Left lung (tissue), 10 donors: ENCODE measurements around the gene ZBTB47. TPM values are rescaled to one million over a fixed set of nuclear protein-coding genes. Genes with fewer than 3 reads are reported as not detected.

Experiments
- ATAC-seq: fragments of 200-7000 bp; cut with Tn5 transposase; one replicate; pipeline ENCODE4 v1.9.1; 2020; ENCODE audit warnings: moderate library complexity
- DNase-seq, 4 donors: peaks; one replicate each; pipeline ENCODE4 v3.0.0-alpha.2; 2013 to 2020
- H3K27ac ChIP-seq, 2 donors: fragments of 200-600 bp; sonication (generic) in 1 of 2; one replicate each; pipeline versions ENCODE4 v1.5.0 to v1.8.0; 2020 to 2021
- H3K27me3 ChIP-seq, 2 donors: fragments of 200-600 bp; sonication (generic) in 1 of 2; one replicate each; pipeline versions ENCODE4 v1.5.0 to v1.8.0; 2020 to 2021
- H3K36me3 ChIP-seq, 2 donors: fragments of 200-600 bp; sonication (generic) in 1 of 2; one replicate each; pipeline versions ENCODE4 v1.5.0 to v1.8.0; 2020 to 2021
- H3K4me1 ChIP-seq, 2 donors: fragments of 200-600 bp; one replicate each; pipeline ENCODE4 v1.8.0; 2021
- H3K4me3 ChIP-seq, 2 donors: fragments of 200-600 bp; sonication (generic) in 1 of 2; one replicate each; pipeline versions ENCODE4 v1.5.0 to v1.8.0; 2020 to 2021; ENCODE audit warnings: mild to moderate bottlenecking in 1 of 2
- H3K9me3 ChIP-seq, 2 donors: fragments of 200-600 bp; sonication (generic) in 1 of 2; one replicate each; pipeline versions ENCODE4 v1.5.0 to v1.8.0; 2020 to 2021
- intact Hi-C, 2 donors: fragments of 100-400 bp; cut with DNase I; formaldehyde crosslinking; loops; one replicate each; pipeline versions ENCODE4 v1.11.2 to v1.14.2; 2022
- polyA plus RNA-seq, 6 donors: library from polyadenylated mRNA; unstranded; fragments of 120-200 nt; gene quantifications; one replicate each; pipeline ENCODE4 v1.2.1, GENCODE V29; 2013; ENCODE audit not compliant: insufficient read length in 6 of 6
- total RNA-seq, 2 donors: library from RNA; stranded (reverse); fragmentation: NEBNext Ultra II Directional; extraction: Animal tissue kit (Norgen Biotek cat#: 25700); gene quantifications; one replicate each; pipeline ENCODE4 v1.2.1, GENCODE V29; 2021
- TF ChIP-seq, protein P1 (sequence below), 2 donors: fragments of 200-600 bp; sonication (generic) in 1 of 2; IDR thresholded peaks; one replicate each; pipeline versions ENCODE4 v1.5.0 to v1.8.0; 2021; ENCODE audit warnings: antibody characterized with exemption in 2 of 2
- donor health status: DM: no; HTN: yes; CAD: no.
- donor health status: DM: no; HTN: no; CAD: no.

ZBTB47 gene
- total and polyA plus RNA-seq, 8 donors: 10.4 to 34.9 (median 15.1) TPM

DNA sequence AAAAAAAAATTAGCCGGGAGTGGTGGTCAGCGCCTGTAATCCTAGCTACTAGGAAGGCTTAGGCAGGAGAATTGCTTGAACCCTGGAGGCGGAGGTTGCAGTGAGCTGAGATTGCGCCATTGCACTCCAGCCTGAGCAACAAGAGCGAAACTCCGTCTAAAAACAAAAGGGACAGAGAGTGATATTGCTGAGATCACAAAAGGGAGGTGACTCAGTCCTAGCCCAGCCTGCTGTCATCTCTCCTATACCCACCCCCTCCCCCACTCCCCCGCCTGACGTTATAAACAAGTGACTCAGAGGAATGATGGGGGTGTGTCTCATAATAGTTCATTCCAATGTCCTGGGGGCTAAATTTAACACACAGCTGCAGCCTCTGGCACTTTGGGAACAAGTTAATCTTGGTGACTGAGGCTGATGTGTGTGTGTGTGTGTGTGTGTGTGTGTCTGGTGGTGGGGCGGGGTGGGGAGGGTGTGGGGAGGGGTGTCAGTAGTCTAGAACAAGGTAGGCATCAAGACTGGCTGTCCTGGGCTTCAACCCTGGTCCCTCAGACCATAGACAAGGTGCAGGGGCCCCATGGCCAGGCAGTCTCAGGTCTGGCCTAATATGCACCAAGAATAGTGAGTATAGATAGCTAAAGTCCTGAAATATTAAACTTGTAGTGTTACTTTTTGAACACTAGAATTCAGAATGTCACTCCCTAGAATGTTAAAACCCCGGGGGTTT lies 30.5 kb downstream of the ZBTB47 start:
- Histone ChIP-seq H3K9me3 (no peaks in the 10 kb centered on the region), H3K27me3 (peaks cover 11 to 29% of the 10 kb centered on the region in 2 donors), H3K4me1 (peaks cover 4 to 10% of the 10 kb centered on the region in 2 donors), H3K4me3 (no peak overlapping the region), H3K27ac (no peak overlapping the region), H3K36me3 (no peaks in the 10 kb centered on the region)
- peak; percentile 89 for ATAC-seq
- TF ChIP-seq, protein P1, sequence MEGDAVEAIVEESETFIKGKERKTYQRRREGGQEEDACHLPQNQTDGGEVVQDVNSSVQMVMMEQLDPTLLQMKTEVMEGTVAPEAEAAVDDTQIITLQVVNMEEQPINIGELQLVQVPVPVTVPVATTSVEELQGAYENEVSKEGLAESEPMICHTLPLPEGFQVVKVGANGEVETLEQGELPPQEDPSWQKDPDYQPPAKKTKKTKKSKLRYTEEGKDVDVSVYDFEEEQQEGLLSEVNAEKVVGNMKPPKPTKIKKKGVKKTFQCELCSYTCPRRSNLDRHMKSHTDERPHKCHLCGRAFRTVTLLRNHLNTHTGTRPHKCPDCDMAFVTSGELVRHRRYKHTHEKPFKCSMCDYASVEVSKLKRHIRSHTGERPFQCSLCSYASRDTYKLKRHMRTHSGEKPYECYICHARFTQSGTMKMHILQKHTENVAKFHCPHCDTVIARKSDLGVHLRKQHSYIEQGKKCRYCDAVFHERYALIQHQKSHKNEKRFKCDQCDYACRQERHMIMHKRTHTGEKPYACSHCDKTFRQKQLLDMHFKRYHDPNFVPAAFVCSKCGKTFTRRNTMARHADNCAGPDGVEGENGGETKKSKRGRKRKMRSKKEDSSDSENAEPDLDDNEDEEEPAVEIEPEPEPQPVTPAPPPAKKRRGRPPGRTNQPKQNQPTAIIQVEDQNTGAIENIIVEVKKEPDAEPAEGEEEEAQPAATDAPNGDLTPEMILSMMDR (IDR thresholded peaks at IDR 0.05): no peak
- peak in 2 of 4 donors; percentile 35 to 61 for DNase-seq
- intact Hi-C loops: no loop called here

DNA sequence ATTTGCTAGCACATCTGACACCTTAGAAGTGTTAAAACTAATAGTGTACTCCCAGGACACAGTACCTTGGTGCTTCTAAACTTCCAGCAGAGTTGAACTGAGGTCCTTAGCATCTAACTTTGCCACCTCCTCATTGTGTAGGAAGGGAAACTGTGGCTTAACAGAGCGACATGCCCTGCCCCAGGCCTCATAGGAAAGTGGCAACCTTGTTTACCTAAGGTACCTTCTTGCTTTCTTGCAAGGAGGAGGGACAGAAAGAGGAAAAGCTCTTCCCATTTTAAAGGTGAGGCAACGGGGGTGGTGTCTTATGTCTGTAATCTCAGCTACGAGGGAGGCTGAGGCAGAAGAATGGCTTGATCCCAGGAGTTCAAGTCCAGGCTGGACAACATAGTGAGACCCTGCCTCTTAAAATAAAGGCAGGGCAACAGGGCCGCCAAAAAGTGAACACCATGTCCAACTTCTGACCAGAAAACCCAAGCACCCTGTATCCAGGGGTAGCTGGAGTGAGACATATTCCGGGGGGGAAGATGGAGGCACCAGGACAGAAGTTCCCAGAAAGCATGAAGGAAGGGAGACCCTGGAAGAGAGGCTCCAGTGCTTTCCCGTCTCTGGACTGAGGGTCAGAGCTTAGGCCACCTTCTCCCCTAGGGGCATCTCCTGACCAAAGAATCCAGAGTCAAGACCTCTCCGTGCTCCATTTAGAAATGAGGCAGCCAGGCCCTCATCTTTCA lies 31.3 kb downstream of the ZBTB47 start:
- no peak overlapping the region for H3K4me3 ChIP-seq
- peaks cover 11 to 29% of the 10 kb centered on the region in 2 donors for H3K27me3 ChIP-seq
- TF ChIP-seq, protein P1 (IDR thresholded peaks at IDR 0.05): no peak
- no peak for ATAC-seq
- H3K9me3 ChIP-seq: no peaks in the 10 kb centered on the region
- intact Hi-C loops: no loop called here
- H3K27ac ChIP-seq: no peak overlapping the region
- no peaks in the 10 kb centered on the region for H3K36me3 ChIP-seq
- H3K4me1 ChIP-seq: peaks cover 4 to 10% of the 10 kb centered on the region in 2 donors
- DNase-seq: peak in 1 of 4 donors; percentile 21

DNA sequence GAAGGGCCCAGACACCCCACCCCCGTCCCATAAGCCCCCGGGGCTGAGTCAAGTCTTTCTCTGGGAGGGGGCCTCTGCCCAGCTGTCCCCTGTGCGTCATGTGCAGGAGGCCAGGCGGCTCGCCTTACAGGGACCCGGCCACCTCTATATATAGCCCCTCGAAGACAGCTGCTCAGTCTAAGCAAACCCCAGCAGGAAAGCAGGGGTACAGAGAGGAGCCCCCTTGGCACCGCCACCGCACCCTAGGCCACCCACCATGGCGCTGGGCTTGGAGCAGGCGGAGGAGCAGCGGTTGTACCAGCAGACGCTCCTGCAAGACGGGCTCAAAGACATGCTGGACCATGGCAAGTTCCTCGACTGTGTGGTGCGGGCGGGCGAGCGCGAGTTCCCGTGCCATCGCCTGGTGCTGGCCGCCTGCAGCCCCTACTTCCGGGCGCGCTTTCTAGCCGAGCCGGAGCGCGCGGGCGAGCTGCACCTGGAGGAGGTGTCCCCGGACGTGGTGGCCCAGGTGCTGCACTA lies 31.9 kb downstream of the ZBTB47 start, which contains the start of gene KLHL40:
Gene KLHL40, plus strand, starts transcription at position 175 of the 519 bp plus-strand sequence. Its CDS starts 82 bp downstream, at position 257.
- H3K36me3 ChIP-seq: no peaks in the 10 kb centered on the region
- intact Hi-C loops: no loop called here
- no peak within 1 kb of the TSS for H3K27ac ChIP-seq
- TF ChIP-seq, protein P1 (IDR thresholded peaks at IDR 0.05): no peak
- H3K9me3 ChIP-seq: no peaks in the 10 kb centered on the region
- no peak within 1 kb of the TSS for H3K4me3 ChIP-seq
- DNase-seq (peak in 2 of 4 donors; percentile 15 to 68), ATAC-seq (no peak)
- peaks cover 4 to 10% of the 10 kb centered on the region in 2 donors for H3K4me1 ChIP-seq
- peaks cover 11 to 29% of the 10 kb centered on the region in 2 donors for H3K27me3 ChIP-seq

DNA sequence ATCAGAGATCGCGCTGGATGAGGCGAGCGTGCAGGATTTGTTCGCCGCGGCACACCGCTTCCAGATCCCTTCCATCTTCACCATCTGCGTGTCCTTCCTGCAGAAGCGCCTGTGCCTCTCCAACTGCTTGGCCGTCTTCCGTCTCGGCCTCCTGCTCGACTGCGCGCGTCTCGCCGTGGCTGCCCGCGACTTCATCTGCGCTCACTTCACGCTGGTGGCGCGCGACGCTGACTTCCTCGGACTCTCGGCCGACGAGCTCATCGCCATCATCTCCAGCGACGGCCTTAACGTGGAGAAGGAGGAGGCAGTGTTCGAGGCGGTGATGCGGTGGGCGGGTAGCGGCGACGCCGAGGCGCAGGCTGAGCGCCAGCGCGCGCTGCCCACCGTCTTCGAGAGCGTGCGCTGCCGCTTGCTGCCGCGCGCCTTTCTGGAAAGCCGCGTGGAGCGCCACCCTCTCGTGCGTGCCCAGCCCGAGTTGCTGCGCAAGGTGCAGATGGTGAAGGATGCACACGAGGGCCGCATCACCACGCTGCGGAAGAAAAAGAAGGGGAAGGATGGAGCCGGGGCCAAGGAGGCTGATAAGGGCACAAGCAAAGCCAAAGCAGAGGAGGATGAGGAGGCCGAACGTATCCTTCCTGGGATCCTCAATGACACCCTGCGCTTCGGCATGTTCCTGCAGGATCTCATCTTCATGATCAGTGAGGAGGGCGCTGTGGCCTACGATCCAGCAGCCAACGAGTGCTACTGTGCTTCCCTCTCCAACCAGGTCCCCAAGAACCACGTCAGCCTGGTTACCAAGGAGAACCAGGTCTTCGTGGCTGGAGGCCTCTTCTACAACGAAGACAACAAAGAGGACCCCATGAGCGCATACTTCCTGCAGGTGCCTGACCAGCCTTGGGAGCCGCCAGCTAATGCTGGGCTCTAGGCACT lies 32.7 kb downstream of the ZBTB47 start:
- H3K27ac ChIP-seq: no peak overlapping the region
- no peaks in the 10 kb centered on the region for H3K9me3 ChIP-seq
- H3K4me3 ChIP-seq: no peak overlapping the region
- intact Hi-C loops: no loop called here
- H3K27me3 ChIP-seq: peaks cover 11 to 29% of the 10 kb centered on the region in 2 donors
- TF ChIP-seq, protein P1 (IDR thresholded peaks at IDR 0.05): no peak
- peaks cover 4 to 10% of the 10 kb centered on the region in 2 donors for H3K4me1 ChIP-seq
- ATAC-seq: no peak
- H3K36me3 ChIP-seq: no peaks in the 10 kb centered on the region
- DNase-seq: peak in 2 of 4 donors; percentile 24 to 75
